Measurements from ENCODE around the gene CANT1. TPM values are rescaled to one million over a fixed set of nuclear protein-coding genes. Genes with fewer than 3 reads are reported as not detected.

Gene CANT1
- total and polyA plus RNA-seq, 3 donors from 2014 or later: 60.6 to 80.5 (median 64.1) TPM

- 50 to 77% methylated on average over 2 to 11 of the region's 11 CpGs for WGBS, 2 donors
- H3K36me3 ChIP-seq (ENCODE audit: low read depth, missing control alignments): no peaks in the 10 kb centered on the region
- H3K27me3 ChIP-seq: no peaks in the 10 kb centered on the region
- no peak overlapping the region for H3K4me3 ChIP-seq
- intact Hi-C loops (cut with DNase I; ENCODE audit: low total_unique reads): loop anchor here (5.0 kb wide), 1 partner anchor 91 kb away; no protein-coding TSS in a partner anchor
- no peak for DNase-seq
- peaks cover 39% of the 10 kb centered on the region for H3K4me1 ChIP-seq
- TF ChIP-seq CTCF (IDR thresholded peaks at IDR 0.05): no peak
- TF ChIP-seq POLR2A (IDR thresholded peaks at IDR 0.05): no peak
- no peaks in the 10 kb centered on the region for H3K9me3 ChIP-seq
- no peak overlapping the region for H3K27ac ChIP-seq
Measured at GRCh38 chr17:78973196-78973595, 36.4 kb downstream of the CANT1 start.

- peaks cover 33% of the 10 kb centered on the region for H3K4me1 ChIP-seq
- WGBS, 2 donors: 89 to 91% methylated on average over 10 to 15 of the region's 15 CpGs
- no peak overlapping the region for H3K4me3 ChIP-seq
- intact Hi-C loops (cut with DNase I; ENCODE audit: low total_unique reads): loop anchor here (5.0 kb wide), 1 partner anchor 90 kb away; no protein-coding TSS in a partner anchor
- peak overlapping the region; percentile 24 to 59 for H3K27ac ChIP-seq
- DNase-seq: no peak
- H3K36me3 ChIP-seq (ENCODE audit: low read depth, missing control alignments): no peaks in the 10 kb centered on the region
- no peaks in the 10 kb centered on the region for H3K9me3 ChIP-seq
- TF ChIP-seq CTCF (IDR thresholded peaks at IDR 0.05): no peak
- no peak for TF ChIP-seq POLR2A (IDR thresholded peaks at IDR 0.05)
- H3K27me3 ChIP-seq: no peaks in the 10 kb centered on the region
Measured at GRCh38 chr17:78972507-78973105, 37.0 kb downstream of the CANT1 start.

- TF ChIP-seq POLR2A (IDR thresholded peaks at IDR 0.05) (no peak), CTCF (IDR thresholded peaks at IDR 0.05) (no peak)
- H3K27me3 ChIP-seq: no peaks in the 10 kb centered on the region
- 58 to 64% methylated on average over 12 to 22 of the region's 22 CpGs for WGBS, 2 donors
- DNase-seq: no peak
- no peaks in the 10 kb centered on the region for H3K9me3 ChIP-seq
- H3K4me3 ChIP-seq: no peak overlapping the region
- H3K27ac ChIP-seq: peak overlapping the region; percentile 59 to 77
- no peaks in the 10 kb centered on the region for H3K36me3 ChIP-seq (ENCODE audit: low read depth, missing control alignments)
- intact Hi-C loops (cut with DNase I; ENCODE audit: low total_unique reads): loop anchor here (5.0 kb wide), 1 partner anchor 90 kb away; no protein-coding TSS in a partner anchor
- H3K4me1 ChIP-seq: peaks cover 29% of the 10 kb centered on the region
Measured at GRCh38 chr17:78971756-78972506, 37.6 kb downstream of the CANT1 start.

GRCh38 chr17:78970834-78971755, 38.5 kb downstream of the CANT1 start:
- Histone ChIP-seq H3K27ac (peak overlapping the region; percentile 59 to 77), H3K27me3 (no peaks in the 10 kb centered on the region), H3K36me3 (ENCODE audit: low read depth, missing control alignments) (no peaks in the 10 kb centered on the region), H3K9me3 (no peaks in the 10 kb centered on the region), H3K4me1 (peaks cover 25% of the 10 kb centered on the region), H3K4me3 (no peak overlapping the region)
- DNase-seq: peak; percentile 90
- 54 to 63% methylated on average over 33 of the region's 33 CpGs for WGBS, 2 donors
- TF ChIP-seq POLR2A (IDR thresholded peaks at IDR 0.05) (no peak), CTCF (IDR thresholded peaks at IDR 0.05) (peak; percentile 89 to 95 (median 90))
- intact Hi-C loops (cut with DNase I; ENCODE audit: low total_unique reads): loop anchor here (5.0 kb wide), 1 partner anchor 89 kb away; no protein-coding TSS in a partner anchor
